Measurements from ENCODE around the gene CD86.
A peak's percentile ranks its signal among the peaks of the same experiment; 100 is the strongest.

CD86 gene

DNA sequence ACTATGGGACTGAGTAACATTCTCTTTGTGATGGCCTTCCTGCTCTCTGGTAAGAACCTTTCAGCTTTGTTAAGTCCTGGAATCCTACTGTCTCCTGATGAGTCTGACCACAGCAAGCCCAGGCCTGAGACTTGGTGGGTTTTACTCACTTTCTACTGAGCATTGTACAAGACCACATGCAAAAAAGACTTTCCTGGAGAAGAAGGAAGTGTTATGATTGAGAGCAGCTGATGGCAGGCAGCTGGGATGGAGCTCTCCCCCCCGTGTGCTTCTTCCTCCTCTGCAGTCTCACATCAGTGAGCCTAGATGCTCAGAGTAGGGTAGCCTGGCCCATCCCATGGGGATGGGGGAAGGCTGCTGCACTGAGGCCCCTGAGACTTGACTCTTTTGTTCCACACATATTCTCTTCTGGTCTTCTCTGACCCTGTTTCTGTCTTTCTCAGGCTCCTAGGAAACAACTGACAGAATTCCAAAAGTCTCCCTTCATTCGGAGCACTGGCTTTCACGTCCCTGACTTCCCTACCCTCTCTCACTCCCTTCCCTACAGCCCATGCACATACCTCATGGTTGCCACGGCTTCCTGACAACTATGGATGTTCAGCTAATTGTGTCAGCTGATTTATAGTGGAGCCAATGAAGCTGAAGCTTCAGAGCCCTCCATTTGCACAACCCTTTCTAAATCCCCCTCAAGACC, 36.6 kb downstream of the CD86 start:
- peak in 1 of 51 donors; percentile 5 for DNase-seq

DNA sequence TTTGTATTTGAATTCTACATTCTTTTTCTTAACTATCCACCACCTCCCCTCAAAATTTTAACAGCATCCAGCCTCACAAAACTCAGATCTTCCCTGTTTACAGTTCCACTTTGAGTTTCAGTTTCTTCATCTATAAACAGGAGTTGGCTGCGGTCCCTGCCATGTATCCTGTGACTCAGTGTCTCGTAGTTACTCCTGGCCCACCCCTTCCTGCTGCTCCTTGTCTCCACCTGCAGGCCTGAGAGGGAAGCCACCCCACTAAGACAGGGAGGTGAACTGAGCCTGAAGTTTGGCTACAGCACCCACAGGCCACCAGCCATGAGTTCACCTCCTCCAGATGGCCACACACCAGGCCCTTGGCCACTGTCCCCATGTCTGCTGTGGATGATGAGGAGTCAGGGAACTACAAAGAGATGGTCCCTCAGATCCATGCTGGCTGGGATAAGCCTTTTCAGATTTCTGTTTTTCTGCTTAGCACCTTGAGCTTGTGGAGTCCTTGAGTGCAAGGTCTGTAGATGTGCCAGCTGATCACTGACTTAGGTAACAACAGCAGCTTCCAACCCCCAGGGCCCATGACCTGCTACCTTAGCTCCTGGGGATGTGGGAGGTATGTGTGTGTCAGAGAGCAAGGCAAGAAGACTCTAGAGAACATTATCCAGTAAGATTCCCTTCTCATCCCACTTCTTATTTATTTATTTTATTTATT, 37.5 kb downstream of the CD86 start:
- peak in 3 of 51 donors; percentile 2 to 13 (median 5) for DNase-seq

DNA sequence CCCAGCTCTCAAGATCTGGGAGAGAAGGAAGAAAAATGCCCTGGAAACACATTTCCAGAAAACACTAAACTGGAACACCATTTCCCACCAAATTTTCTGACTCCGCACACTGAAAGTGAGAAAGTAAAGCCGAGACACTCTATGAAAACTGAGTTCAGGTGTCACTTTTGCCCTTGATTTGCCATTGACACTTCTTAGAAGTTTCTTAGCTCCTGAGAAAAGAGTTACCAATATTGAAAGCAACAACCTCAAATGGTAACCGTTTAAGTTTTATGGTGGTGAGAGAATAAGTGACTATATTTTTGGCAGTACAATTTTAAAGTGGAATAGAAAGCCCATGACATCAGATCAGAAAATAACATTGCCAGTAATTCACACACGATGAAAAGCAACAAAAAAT, 39.0 kb downstream of the CD86 start:
- no peak for DNase-seq

DNA sequence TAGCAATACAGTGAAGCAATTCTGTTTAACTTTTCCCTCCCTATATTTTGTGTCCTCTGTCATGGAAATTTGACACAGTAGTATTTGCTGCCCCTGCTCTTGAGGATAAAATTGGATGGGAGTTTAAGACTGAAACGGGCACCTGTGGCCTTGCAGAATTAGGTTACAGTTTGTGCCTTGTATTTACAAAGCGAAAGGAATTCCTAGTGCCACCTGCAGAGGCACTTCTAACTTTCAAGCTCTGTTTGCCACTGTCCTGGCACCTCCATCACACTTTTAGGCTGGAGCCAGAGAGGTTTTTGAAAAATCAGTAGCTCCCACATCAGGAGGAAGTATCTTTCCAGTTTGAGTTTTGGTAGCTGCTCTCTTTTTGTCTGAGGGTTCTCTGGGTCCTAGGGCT, 39.5 kb downstream of the CD86 start:
- no peak for DNase-seq

DNA sequence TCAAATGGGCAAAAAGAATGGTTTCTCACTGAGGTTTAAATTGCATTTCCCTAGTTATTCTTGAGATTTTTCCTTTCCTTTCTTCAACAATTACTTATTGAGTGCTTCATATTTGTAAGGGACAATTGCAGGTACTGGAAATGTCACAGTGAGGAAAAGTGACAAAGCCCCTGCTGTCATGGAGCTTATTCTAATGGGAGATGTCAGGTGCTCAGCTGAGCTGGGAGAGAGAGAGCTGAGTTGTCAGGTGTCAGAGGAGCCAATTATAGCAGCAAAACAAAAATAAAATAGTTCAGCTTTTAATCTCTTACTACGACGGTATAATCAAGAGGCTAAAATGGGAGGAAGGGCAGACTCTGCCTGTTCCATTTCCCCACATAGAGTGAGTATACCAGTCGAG, 42.0 kb downstream of the CD86 start:
- DNase-seq: no peak

DNA sequence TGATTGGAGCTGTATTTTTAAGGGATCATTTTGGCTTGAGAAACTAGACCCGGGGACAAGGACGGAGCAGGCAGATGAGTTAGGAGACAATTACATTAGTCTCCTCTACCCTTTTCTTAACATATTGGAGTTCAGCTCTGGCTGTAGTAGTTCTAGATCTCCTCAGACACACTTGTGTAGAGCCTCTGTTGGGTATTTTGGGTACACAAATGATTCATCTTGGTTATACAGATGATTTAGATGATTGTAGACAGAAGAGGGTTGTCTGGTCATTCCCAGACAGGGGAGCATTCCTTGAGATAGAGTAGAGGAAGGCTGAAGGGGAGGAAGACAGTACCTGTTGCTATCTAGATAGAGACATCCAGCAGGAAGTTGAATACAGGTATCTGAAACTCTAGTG, 43.4 kb downstream of the CD86 start:
- DNase-seq: no peak

DNA sequence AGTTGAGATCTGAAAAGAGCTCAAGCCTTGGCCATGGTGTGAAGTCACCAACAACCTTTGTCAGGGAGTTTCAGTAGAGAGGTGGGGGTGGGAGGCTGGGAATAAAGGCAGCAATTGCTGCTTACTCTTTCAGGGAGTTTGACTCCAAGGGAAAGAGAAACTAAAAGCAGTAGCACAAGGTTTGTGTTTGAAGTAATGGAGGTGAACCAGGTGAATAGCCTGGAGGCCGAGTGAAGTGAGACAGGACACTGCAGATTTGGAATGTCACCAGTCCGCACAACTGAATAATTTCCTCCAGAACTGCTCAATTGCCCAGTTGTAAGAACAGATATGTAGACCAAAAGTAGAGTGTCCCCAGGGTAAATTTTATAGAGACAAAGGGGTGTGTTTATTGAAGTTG, 44.1 kb downstream of the CD86 start:
- DNase-seq: no peak

DNA sequence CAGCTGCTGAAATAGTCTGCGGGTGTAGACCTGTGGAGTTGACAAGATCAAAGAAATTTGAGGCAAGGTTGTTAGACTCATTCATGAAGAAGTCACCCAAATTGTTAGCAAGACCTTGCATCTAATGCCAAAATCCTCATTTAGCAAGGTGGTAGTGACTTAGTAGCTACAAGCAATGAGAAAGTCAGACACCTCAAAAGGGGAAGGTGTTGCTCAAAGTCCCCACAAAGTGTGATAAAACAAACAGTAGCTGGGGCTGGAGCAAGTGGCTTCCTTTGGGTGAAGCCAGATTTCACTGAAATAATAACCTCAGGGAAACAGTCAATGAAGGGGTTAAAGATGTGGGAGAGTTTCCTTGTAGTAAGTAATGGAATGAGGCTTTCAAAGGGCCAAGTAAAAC, 44.9 kb downstream of the CD86 start:
- DNase-seq: no peak

DNA sequence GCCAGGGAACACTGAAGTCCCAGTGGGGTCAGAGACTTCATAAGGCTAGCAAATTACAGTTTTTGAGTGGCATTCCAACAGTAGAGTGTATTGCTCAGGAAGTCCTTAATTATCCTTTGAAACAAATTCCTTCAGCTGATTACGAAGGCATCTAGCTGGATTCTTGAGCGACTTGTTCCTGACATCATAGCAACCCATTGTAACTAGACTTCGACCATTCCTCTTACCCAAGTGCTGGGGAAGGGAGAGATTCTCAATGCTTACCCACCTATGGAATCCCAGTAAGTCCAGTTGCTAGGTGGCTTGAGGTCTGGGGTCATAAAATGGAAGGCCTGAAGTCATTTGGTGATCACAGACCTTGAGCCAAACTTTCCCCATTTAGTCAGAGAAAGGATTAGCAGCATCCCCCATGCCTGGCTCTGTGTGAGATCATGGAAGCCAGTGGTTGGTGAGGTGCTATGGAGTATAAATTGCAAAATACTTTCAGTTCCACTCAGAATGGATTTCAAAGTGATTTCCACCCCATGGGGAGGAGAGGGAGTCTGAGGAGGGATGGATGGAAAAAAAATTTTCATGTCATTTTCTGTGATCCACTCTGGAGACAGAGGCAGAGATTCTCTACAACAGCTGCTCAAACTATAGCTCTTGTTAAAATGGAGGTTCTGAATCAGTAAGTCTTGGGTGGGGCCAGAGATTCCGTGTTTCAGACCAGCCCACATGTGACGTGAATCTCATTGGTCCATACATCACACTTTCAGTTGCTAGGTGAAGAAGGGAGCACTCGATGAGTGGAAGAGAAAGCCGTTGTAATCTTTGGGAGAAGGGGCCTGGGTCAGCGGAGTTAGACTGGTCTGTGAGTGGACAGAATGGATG, 45.7 kb downstream of the CD86 start:
- no peak for DNase-seq

DNA sequence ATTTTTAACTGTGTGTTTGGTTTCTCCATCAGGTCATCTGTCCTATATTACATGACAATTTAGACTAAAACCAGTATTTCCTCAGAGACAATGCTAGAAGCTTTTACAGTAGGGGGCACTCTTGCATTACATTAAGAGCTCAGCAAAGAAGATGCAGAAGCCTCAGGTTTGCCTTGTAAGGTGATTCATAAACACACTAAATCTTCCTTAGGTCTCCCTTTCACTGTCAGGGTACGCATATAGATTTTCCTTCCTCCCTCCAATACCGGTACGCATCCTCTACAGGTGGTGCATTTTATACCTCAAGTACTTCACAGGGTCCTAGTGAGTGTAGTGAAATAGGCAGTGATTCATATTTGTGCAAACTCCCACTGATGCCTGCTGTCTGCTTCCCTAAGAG, 46.5 kb downstream of the CD86 start:
- DNase-seq: no peak

DNA sequence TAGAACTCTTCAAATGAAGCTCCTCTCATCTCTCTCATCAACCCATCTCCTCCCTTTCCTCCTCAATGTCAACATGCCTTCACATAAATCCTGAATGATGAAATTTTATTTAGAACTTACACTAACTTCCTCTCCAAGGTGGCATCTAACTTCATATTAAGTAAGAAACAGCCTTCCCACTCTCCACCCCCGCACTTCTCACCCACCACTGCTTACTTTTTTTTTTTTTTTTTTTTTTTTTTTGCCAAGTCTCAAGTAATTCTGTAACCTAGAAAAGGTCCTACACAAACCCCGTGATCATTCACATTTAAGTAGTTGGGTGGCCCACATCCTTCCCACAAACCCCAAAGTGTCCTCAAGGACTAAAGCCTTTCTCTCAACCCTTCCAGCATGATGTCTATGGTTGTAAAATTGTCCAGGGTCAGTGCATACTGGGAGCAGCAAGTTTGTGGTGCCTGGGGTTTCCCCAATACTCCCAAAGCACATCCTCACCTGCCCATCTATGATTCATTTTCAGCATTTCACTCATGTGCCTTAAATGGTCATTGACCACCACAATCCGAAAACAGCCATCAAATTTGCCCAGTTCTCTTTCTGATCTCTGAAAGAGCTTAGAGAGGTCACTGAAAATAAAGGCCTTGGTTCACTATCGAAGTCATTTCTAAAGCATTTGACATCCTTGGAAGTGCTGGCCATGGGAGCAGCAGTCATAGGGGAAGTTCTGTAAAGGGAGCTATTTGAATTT, 47.2 kb downstream of the CD86 start:
- DNase-seq: no peak

DNA sequence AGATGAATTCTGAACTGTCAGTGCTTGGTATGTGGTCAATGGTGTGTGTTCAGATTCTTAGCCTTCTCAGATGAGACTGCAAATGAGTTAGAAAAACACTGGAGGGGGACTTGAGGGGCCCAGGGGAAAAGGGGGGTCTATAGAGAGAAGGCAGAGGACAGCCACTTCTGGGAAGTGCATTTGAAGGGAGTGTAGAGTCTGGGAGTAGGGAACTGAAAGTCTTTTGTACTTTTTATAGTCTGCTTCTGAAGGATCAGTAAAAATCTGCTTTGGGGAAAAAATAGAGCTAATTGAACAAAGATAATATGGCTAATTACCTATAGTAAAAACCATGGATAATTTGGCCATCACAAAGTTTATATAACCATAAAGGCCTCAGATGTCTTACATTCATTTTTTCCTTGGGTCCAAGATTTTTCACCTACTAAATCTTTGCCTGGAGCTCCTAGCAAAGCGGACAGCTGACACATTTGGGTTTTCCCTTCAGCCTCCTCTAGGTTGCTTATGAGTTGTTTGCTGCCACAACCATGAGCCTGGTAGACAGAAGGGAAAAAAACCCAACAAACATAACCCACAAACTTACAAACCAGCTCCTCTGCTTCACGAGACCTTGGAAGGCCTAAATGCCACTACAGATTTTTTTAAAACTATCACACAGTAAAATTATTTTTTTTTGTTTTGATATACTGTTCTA, 48.8 kb downstream of the CD86 start:
- DNase-seq: no peak

DNA sequence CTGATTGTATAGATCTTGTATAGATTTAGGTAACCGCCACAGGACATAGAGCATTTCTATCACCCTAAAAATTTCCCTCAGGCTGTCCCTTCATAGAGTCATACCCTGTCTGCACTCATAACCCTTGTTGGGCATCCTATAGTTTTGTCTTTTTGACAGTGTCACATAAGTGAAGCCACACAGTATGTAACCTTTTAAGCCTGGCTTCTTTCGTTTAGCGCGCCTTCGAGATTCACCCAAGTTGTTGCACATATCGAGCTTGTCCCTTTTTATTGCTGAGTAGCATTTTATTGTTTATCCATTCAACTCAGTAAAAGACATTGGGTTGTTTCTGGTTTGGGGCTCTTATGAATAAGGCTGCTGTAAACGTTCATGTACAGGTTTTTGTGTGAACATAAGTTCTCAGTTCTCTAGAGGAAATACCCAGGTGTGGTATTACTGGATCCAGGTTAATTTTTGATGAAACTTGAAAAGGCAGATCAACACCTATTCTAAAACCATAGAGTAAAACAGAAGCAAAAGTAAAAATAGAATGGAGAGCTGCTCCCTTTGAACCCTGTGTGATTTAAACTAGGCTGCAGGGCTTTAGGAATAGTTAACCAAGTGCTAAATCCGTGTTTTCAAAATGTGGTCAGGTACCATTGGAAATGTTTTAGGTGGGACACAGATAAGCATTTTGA, 49.5 kb downstream of the CD86 start:
- no peak for DNase-seq

DNA sequence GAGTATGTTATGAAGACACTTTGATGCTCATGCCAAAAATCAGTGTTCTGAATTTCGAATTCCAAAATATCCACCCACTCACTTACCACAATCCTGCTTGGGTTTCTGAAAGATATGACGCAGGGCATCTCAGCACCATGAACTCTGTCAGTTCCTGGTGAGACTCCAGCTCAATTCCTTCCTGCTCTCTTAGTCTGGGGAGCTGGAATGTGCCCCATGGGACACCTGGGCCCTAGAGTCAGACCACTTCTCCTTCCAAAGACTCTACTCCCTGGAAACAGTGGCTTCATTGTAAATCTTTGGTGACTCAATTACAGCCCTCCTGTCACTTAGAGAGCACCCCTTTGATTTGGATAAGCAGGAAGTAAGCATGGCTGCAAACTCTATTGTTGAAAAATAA, 50.5 kb downstream of the CD86 start:
- DNase-seq: no peak

DNA sequence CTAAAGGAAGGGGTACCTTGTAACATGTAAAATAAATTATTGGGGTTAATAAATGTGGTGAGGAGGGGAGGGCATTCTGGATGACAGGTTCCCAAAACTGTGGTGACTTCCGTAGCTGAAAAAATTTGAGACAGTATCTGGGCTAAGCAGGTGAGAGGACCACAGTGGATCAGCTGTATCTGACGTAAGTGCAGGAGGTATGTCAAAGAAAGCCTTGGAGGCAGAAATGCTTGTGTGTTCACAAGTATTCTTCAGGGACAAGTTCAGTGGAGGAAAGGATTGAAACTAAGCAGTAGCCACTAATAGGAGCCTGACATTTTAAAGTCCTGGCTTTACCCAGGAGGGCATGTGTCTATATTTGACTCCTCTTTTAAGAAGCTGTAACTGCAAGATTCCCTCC, 52.0 kb downstream of the CD86 start:
- DNase-seq: no peak

DNA sequence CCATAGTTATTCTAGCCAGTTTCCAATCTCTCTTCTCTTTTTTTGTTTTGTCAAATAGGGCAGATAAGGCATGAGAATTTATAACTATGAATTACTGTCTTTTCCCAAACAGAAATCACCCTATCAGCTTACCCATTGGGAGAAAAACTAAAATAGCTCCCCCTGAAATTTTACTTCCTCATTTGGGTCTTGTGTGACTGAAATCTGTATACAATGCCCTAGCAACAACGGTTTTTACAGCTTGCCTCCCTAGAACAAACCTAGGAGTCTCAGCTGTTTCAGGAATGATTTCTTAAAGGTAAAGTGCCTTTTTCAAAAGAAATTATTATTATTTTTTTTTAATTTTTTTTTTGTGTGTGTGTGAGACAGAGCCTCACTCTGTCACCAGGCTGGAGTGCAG, 56.8 kb downstream of the CD86 start:
- DNase-seq: no peak

DNA sequence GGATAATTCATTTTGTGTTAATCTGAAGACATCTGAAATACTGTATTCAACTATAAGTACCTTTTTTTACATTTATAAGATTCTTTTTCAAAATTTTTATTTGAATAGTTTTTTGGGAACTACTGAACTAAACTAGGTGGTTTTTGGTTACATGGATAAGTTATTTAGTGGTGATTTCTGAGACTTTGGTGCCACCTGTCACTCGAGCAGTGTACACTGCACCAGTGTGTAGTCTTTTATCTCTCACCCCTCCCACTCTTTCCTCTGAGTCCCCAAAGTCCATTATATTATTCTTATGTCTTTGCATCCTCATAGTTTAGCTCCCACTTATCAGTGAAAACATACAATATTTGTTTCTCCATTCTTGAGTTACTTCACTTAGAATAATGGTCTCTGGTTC, 57.6 kb downstream of the CD86 start:
- no peak for DNase-seq

DNA sequence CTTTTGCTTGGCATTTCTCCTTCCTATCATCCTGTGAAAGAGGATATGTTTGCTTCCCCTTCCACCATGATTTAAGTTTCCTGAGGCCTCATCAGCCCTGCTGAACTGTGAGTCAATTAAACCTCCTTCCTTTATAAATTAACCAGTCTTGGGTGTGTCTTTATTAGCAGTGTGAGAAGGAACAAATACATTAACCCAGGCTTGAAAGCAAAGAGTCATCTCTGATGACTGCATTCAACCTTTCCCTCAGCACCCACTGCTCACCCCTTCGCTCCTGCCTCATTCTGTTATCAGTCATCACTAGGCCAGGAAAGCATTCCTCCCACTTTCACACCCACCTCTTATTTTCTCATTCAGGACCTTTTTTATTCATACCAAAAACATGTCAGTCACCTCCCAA, 68.7 kb downstream of the CD86 start:
- no peak for DNase-seq

DNA sequence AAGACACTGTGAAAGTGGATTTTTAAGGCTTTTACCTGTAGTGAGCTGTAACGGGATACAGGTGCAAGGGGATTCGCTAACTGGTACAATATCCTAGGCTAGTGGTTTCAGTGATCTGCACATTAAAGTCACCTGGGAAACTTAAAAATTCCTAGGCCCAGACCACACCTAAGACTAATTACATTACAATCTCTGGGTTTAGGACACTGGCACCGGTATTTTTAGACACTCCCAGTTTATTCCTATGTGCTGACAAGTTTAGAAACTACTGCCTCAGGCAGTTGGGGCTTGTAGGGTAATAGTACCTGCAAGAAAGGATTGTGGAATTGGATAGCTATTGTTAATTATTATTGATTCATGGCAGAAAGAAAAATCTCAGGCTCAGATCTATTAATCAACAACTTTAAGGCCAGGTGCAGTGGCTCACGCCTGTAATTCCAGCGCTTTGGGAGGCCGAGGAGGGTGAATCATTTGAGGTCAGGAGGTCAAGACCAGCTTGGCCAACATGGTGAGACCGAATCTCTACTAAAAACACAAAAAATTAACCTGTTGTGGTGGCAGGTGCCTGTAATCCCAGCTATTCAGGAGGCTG, 77.9 kb downstream of the CD86 start:
- DNase-seq: no peak

DNA sequence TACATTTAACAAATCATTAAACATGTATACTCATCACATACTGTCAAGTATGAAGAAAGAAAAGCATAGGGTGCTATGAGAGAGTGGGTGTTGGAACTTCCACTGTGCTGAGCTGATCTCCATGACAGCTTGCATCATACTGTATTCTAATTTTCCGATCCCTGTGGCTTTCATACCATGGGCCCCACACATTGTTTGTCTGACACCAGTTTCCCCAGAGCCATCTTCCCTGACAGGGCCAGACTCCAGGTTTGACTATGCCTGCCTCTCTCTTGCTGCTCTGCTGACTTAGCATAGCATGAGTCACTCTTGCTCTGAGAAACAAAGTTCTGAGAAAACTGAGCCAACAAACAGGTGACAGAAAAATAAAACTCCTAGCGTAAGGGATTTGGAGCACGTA, 91.3 kb downstream of the CD86 start:
- no peak for DNase-seq

All from hypothalamus (tissue), 51 donors.